Measurements from ENCODE around the gene HJURP.

Gene HJURP

GRCh38 chr2:233829193-233830110, 24.9 kb downstream of the HJURP start:
- TF ChIP-seq CTCF (IDR thresholded peaks at IDR 0.05; ENCODE audit: insufficient read depth, low read length) (no peak), GABPA (IDR thresholded peaks at IDR 0.05; ENCODE audit: low read depth) (no peak), SPI1 (IDR thresholded peaks at IDR 0.05; ENCODE audit: borderline replicate concordance, low read depth) (no peak), POLR2AphosphoS5 (IDR thresholded peaks at IDR 0.05; ENCODE audit: low read depth) (no peak), REST (IDR thresholded peaks at IDR 0.05; ENCODE audit: insufficient replicate concordance, low read depth) (no peak)
- Histone ChIP-seq H3K4me3 (replicated peaks; ENCODE audit: insufficient read depth, low read length) (no peak overlapping the region), H3K27me3 (ENCODE audit: insufficient read depth, poor library complexity, severe bottlenecking) (no peaks in the 10 kb centered on the region), H3K27ac (replicated peaks) (no peak overlapping the region)
- DNase-seq (ENCODE audit: low read depth in 1 of 2, low spot score in 1 of 2) = no peak

- Histone ChIP-seq H3K27ac (replicated peaks) (no peak overlapping the region), H3K27me3 (ENCODE audit: insufficient read depth, poor library complexity, severe bottlenecking) (no peaks in the 10 kb centered on the region), H3K4me3 (replicated peaks; ENCODE audit: insufficient read depth, low read length) (no peak overlapping the region)
- TF ChIP-seq SPI1 (IDR thresholded peaks at IDR 0.05; ENCODE audit: borderline replicate concordance, low read depth) (no peak), POLR2AphosphoS5 (IDR thresholded peaks at IDR 0.05; ENCODE audit: low read depth) (no peak), REST (IDR thresholded peaks at IDR 0.05; ENCODE audit: insufficient replicate concordance, low read depth) (no peak), CTCF (IDR thresholded peaks at IDR 0.05; ENCODE audit: insufficient read depth, low read length) (no peak), GABPA (IDR thresholded peaks at IDR 0.05; ENCODE audit: low read depth) (no peak)
- DNase-seq (ENCODE audit: low read depth in 1 of 2, low spot score in 1 of 2) = no peak
Measured at GRCh38 chr2:233828546-233829192, 25.7 kb downstream of the HJURP start.

- no peaks in the 10 kb centered on the region for H3K27me3 ChIP-seq (ENCODE audit: insufficient read depth, poor library complexity, severe bottlenecking)
- DNase-seq (ENCODE audit: low read depth in 1 of 2, low spot score in 1 of 2) = no peak
- H3K4me3 ChIP-seq (replicated peaks; ENCODE audit: insufficient read depth, low read length) = no peak overlapping the region
- no peak overlapping the region for H3K27ac ChIP-seq (replicated peaks)
- TF ChIP-seq SPI1 (IDR thresholded peaks at IDR 0.05; ENCODE audit: borderline replicate concordance, low read depth) (no peak), GABPA (IDR thresholded peaks at IDR 0.05; ENCODE audit: low read depth) (no peak), REST (IDR thresholded peaks at IDR 0.05; ENCODE audit: insufficient replicate concordance, low read depth) (no peak), CTCF (IDR thresholded peaks at IDR 0.05; ENCODE audit: insufficient read depth, low read length) (no peak), POLR2AphosphoS5 (IDR thresholded peaks at IDR 0.05; ENCODE audit: low read depth) (no peak)
Measured at GRCh38 chr2:233824373-233824772, 30.0 kb downstream of the HJURP start.
